Measurements from ENCODE around the gene TARBP1. TPM values are rescaled to one million over a fixed set of nuclear protein-coding genes. Genes with fewer than 3 reads are reported as not detected.

Gene TARBP1
- total and polyA plus RNA-seq, 2 experiments from 2014 or later: 12.8 to 22.9 TPM

DNA sequence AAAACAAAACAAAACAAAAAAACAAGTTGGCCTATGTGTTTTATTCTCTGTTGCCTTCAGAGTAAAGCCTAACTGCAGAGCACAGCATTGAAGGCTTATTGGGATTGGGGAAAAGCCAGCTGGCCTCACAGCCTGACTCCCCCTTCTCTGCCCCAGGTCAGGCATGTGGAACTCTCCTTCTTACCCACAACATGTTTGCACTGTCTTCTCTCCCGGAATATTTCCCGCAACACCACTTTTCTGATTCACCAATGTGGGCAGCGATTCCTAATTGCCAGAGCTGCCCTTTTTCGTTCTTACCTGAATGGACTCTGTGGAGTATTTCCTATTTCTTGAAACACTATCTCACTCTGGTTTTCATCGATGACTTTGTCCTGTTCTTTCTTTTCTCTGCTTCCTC, 2.8 kb upstream of the TARBP1 start:
- WGBS (ENCODE audit: low lambda C conversion rate, missing lambda C conversion rate): 85% methylated on average over 5 of the region's 5 CpGs
- no peak for DNase-seq (ENCODE audit: low spot score)
- no peak overlapping the region for H2AFZ ChIP-seq

DNA sequence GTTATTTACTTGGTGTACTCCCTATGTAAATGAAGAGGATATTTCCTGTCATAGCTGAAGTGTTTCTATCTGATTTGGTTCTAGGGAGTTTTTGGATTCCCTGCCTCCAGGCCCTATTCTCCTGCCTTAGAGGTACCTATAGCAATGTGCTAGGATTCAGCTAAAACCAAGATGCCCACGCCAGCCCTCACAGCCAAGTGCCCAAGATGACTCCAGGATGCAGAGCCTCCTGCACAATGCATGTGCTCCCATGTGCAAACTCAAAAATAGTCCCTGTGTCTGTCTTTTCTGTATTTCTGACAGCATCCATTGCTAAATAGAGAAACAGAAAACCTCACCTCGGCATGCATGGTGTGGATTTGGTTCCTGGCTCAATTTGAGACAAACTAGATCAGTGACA, 887 bp upstream of the TARBP1 start:
- peaks cover 8% of the 10 kb centered on the region for H3K4me1 ChIP-seq (ENCODE audit: insufficient read depth)

More for the DNA sequence above, 2.8 kb upstream of the TARBP1 start:
- H3K9me2 ChIP-seq (replicated peaks; ENCODE audit: insufficient read depth): no peaks in the 10 kb centered on the region
- TF ChIP-seq EZH2phosphoT487 (IDR thresholded peaks at IDR 0.05; ENCODE audit: low read depth, severe bottlenecking, unreplicated experiment): no peak
- TF ChIP-seq EZH2 (IDR thresholded peaks at IDR 0.05; ENCODE audit: borderline replicate concordance): no peak
- TF ChIP-seq, protein P1, sequence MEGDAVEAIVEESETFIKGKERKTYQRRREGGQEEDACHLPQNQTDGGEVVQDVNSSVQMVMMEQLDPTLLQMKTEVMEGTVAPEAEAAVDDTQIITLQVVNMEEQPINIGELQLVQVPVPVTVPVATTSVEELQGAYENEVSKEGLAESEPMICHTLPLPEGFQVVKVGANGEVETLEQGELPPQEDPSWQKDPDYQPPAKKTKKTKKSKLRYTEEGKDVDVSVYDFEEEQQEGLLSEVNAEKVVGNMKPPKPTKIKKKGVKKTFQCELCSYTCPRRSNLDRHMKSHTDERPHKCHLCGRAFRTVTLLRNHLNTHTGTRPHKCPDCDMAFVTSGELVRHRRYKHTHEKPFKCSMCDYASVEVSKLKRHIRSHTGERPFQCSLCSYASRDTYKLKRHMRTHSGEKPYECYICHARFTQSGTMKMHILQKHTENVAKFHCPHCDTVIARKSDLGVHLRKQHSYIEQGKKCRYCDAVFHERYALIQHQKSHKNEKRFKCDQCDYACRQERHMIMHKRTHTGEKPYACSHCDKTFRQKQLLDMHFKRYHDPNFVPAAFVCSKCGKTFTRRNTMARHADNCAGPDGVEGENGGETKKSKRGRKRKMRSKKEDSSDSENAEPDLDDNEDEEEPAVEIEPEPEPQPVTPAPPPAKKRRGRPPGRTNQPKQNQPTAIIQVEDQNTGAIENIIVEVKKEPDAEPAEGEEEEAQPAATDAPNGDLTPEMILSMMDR (IDR thresholded peaks at IDR 0.05; ENCODE audit: poor library complexity): no peak
- no peak overlapping the region for H3K27ac ChIP-seq
- no peaks in the 10 kb centered on the region for H3K9me3 ChIP-seq (ENCODE audit: low read depth)
- peaks cover 6% of the 10 kb centered on the region for H3K79me2 ChIP-seq
- no peak overlapping the region for H3K4me2 ChIP-seq
- no peaks in the 10 kb centered on the region for H4K20me1 ChIP-seq (ENCODE audit: insufficient read depth, poor library complexity, severe bottlenecking)
- H3K27me3 ChIP-seq: peaks cover 9% of the 10 kb centered on the region
- no peaks in the 10 kb centered on the region for H3K36me3 ChIP-seq (replicated peaks; ENCODE audit: insufficient read depth, low read depth)
- H3K4me1 ChIP-seq (ENCODE audit: insufficient read depth): peaks cover 8% of the 10 kb centered on the region
- no peak overlapping the region for H3K4me3 ChIP-seq

DNA sequence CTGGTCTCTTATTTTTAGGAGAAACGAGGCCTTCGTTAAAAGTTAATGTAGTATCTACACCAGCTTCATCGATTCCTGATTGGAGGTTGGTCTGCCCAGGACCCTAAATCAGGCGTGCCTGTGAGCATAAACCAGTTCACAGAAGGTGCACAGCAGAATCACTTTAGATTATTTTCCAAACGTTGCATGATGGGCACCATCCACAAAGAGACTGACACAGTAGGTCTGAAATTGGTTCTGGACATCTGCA, 256 bp upstream of the TARBP1 start:
- no peak overlapping the region for H3K27ac ChIP-seq
- H3K4me1 ChIP-seq (ENCODE audit: insufficient read depth): peaks cover 8% of the 10 kb centered on the region
- peak overlapping the region; percentile 94 for H2AFZ ChIP-seq
- peaks cover 28% of the 10 kb centered on the region for H3K79me2 ChIP-seq
- H3K36me3 ChIP-seq (replicated peaks; ENCODE audit: insufficient read depth, low read depth): no peaks in the 10 kb centered on the region
- WGBS (ENCODE audit: low lambda C conversion rate, missing lambda C conversion rate): 33% methylated on average over 5 of the region's 5 CpGs
- H3K4me3 ChIP-seq: no peak overlapping the region
- peak overlapping the region; percentile 86 for H3K4me2 ChIP-seq
- H3K9me2 ChIP-seq (replicated peaks; ENCODE audit: insufficient read depth): no peaks in the 10 kb centered on the region
- no peaks in the 10 kb centered on the region for H3K9me3 ChIP-seq (ENCODE audit: low read depth)
- H3K27me3 ChIP-seq: peaks cover 9% of the 10 kb centered on the region
- no peaks in the 10 kb centered on the region for H4K20me1 ChIP-seq (ENCODE audit: insufficient read depth, poor library complexity, severe bottlenecking)
- TF ChIP-seq EZH2phosphoT487 (IDR thresholded peaks at IDR 0.05; ENCODE audit: low read depth, severe bottlenecking, unreplicated experiment) (no peak), EZH2 (IDR thresholded peaks at IDR 0.05; ENCODE audit: borderline replicate concordance) (no peak)
- TF ChIP-seq, protein P1 (IDR thresholded peaks at IDR 0.05; ENCODE audit: poor library complexity): no peak
- DNase-seq (ENCODE audit: low spot score): no peak

More for the DNA sequence above, 887 bp upstream of the TARBP1 start:
- Histone ChIP-seq H3K36me3 (replicated peaks; ENCODE audit: insufficient read depth, low read depth) (no peaks in the 10 kb centered on the region), H4K20me1 (ENCODE audit: insufficient read depth, poor library complexity, severe bottlenecking) (no peaks in the 10 kb centered on the region), H3K4me3 (no peak overlapping the region), H3K4me2 (no peak overlapping the region), H3K9me2 (replicated peaks; ENCODE audit: insufficient read depth) (no peaks in the 10 kb centered on the region), H2AFZ (no peak overlapping the region), H3K27me3 (peaks cover 9% of the 10 kb centered on the region), H3K9me3 (ENCODE audit: low read depth) (no peaks in the 10 kb centered on the region), H3K79me2 (peaks cover 21% of the 10 kb centered on the region), H3K27ac (no peak overlapping the region)
- DNase-seq (ENCODE audit: low spot score): no peak
- TF ChIP-seq EZH2phosphoT487 (IDR thresholded peaks at IDR 0.05; ENCODE audit: low read depth, severe bottlenecking, unreplicated experiment) (no peak), EZH2 (IDR thresholded peaks at IDR 0.05; ENCODE audit: borderline replicate concordance) (no peak)
- TF ChIP-seq, protein P1 (IDR thresholded peaks at IDR 0.05; ENCODE audit: poor library complexity): no peak
- 89% methylated on average over 2 of the region's 2 CpGs for WGBS (ENCODE audit: low lambda C conversion rate, missing lambda C conversion rate)

DNA sequence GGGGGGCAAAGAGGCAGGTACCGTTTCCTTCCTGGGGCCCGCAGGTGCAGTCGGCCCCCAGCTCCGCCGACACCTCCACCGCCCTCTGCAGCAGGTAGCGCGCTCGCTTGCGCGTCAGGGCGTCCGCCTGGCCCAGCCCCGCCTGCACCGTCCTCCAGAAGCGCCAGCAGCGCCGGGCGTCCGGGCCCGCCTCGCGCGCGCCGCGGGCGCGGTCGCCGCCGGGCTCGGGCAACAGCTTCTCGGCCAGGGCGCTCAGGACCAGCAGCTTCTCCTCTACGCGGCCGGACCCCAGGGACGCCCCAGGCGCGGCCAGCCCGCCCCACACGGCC, 863 bp downstream of the TARBP1 start:
- WGBS (ENCODE audit: low lambda C conversion rate, missing lambda C conversion rate): 3% methylated on average over 22 of the region's 43 CpGs
- Histone ChIP-seq H3K4me1 (ENCODE audit: insufficient read depth) (peaks cover 8% of the 10 kb centered on the region), H3K27ac (peak overlapping the region; percentile 89), H3K9me2 (replicated peaks; ENCODE audit: insufficient read depth) (no peaks in the 10 kb centered on the region), H2AFZ (peak overlapping the region; percentile 75), H3K79me2 (peaks cover 36% of the 10 kb centered on the region), H3K4me2 (peak overlapping the region; percentile 86), H3K36me3 (replicated peaks; ENCODE audit: insufficient read depth, low read depth) (no peaks in the 10 kb centered on the region), H3K9me3 (ENCODE audit: low read depth) (no peaks in the 10 kb centered on the region), H3K27me3 (peaks cover 9% of the 10 kb centered on the region), H4K20me1 (ENCODE audit: insufficient read depth, poor library complexity, severe bottlenecking) (no peaks in the 10 kb centered on the region), H3K4me3 (peak overlapping the region; percentile 95)
- peak; percentile 81 for DNase-seq (ENCODE audit: low spot score)
- TF ChIP-seq, protein P1 (IDR thresholded peaks at IDR 0.05; ENCODE audit: poor library complexity): no peak
